ENCODE measurements around the gene FANCC.
A peak's percentile ranks its signal among the peaks of the same experiment; 100 is the strongest.

The FANCC gene

DNA sequence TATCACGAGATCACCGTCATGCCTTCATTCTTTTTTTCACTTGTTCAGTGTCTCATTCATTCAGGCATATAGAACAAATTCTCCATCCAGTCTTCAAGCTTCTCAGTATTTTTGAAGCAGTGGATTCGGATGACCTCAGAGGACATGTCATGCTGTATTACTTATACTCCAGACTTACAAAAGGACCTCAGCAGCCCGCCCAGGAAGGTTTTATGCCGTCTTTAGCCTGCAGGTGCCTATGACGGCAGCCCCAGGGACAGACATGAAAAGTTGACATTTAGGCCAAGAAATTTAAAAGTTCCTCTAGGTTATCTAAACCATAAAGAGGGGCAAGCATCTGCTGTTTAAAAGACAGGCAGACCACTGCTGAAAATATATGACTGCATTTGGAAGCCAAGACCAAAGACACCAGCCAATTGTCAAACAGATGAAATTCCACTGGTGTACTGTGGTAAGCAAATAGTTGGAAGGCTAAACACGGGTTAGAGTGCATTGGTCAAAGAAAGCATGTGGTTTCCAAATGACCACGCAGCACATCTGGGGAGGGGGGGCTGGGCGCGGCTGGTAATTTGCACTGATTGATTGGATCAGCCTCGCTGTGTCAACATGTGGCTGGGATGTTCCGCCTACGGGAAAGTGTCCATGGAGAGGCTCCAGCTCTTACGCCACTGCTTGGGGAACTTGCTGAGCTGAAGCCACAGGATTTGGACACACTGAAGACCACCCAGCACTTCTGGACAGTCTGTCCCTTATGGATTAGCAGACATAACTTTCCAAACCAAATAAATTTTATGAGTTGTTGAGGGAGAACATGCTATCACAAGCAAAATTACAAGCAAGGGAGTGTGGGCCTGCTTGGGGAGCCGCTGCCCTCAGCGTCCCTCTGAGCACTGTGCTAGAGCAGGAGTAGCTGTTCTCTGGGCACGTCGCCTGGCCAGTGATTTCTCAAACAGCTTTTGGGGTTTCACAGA, 173.6 kb downstream of the FANCC start:
- Histone ChIP-seq H3K9me3 (ENCODE audit: control insufficient read depth in 5 of 5, low read length in 5 of 5) (no peaks in the 10 kb centered on the region), H3K27ac (ENCODE audit: low read depth, low read length) (peak overlapping the region; percentile 77)

GRCh38 chr9:95142728-95143127, 174.8 kb downstream of the FANCC start:
- no peaks in the 10 kb centered on the region for H3K27me3 ChIP-seq (ENCODE audit: control insufficient read depth in 5 of 5, insufficient read depth in 4 of 5, low read length in 5 of 5)
- H3K9me3 ChIP-seq (ENCODE audit: control insufficient read depth in 5 of 5, low read length in 5 of 5) = no peaks in the 10 kb centered on the region
- H3K4me3 ChIP-seq (ENCODE audit: low read depth in 1 of 5, low read length in 5 of 5) = no peak overlapping the region
- H3K4me1 ChIP-seq (ENCODE audit: control insufficient read depth in 5 of 5, insufficient read depth in 5 of 5, low read length in 5 of 5) = peaks cover 0 to 21% (median 10%) of the 10 kb centered on the region in 5 donors
- H3K9ac ChIP-seq (ENCODE audit: low read length in 5 of 5) = no peak overlapping the region
- H3K27ac ChIP-seq (ENCODE audit: low read depth, low read length) = no peak overlapping the region
- H3K36me3 ChIP-seq (ENCODE audit: control insufficient read depth in 5 of 5, insufficient read depth in 5 of 5, low read length in 5 of 5) = peaks cover 0 to 3% (median 0%) of the 10 kb centered on the region in 5 donors

More for the DNA sequence above, 173.6 kb downstream of the FANCC start:
- Histone ChIP-seq H3K27me3 (ENCODE audit: control insufficient read depth in 5 of 5, insufficient read depth in 4 of 5, low read length in 5 of 5) (no peaks in the 10 kb centered on the region), H3K4me1 (ENCODE audit: control insufficient read depth in 5 of 5, insufficient read depth in 5 of 5, low read length in 5 of 5) (peaks cover 0 to 21% (median 10%) of the 10 kb centered on the region in 5 donors), H3K4me3 (ENCODE audit: low read depth in 1 of 5, low read length in 5 of 5) (peak overlapping the region in 3 of 5 donors; percentile 17 to 41 (median 29)), H3K36me3 (ENCODE audit: control insufficient read depth in 5 of 5, insufficient read depth in 5 of 5, low read length in 5 of 5) (no peaks in the 10 kb centered on the region), H3K9ac (ENCODE audit: low read length in 5 of 5) (peak overlapping the region in 3 of 5 donors; percentile 32 to 69 (median 52))

- H3K27ac ChIP-seq (ENCODE audit: low read depth, low read length) = no peak overlapping the region
- H3K4me1 ChIP-seq (ENCODE audit: control insufficient read depth in 5 of 5, insufficient read depth in 5 of 5, low read length in 5 of 5) = peaks cover 0 to 21% (median 10%) of the 10 kb centered on the region in 5 donors
- no peak overlapping the region for H3K9ac ChIP-seq (ENCODE audit: low read length in 5 of 5)
- H3K9me3 ChIP-seq (ENCODE audit: control insufficient read depth in 5 of 5, low read length in 5 of 5) = no peaks in the 10 kb centered on the region
- H3K27me3 ChIP-seq (ENCODE audit: control insufficient read depth in 5 of 5, insufficient read depth in 4 of 5, low read length in 5 of 5) = no peaks in the 10 kb centered on the region
- H3K36me3 ChIP-seq (ENCODE audit: control insufficient read depth in 5 of 5, insufficient read depth in 5 of 5, low read length in 5 of 5) = peaks cover 0 to 3% (median 0%) of the 10 kb centered on the region in 5 donors
- H3K4me3 ChIP-seq (ENCODE audit: low read depth in 1 of 5, low read length in 5 of 5) = no peak overlapping the region
Measured at GRCh38 chr9:95142315-95142714, 175.2 kb downstream of the FANCC start.

- Histone ChIP-seq H3K36me3 (ENCODE audit: control insufficient read depth in 5 of 5, insufficient read depth in 5 of 5, low read length in 5 of 5) (peaks cover 0 to 3% (median 0%) of the 10 kb centered on the region in 5 donors), H3K9me3 (ENCODE audit: control insufficient read depth in 5 of 5, low read length in 5 of 5) (no peaks in the 10 kb centered on the region), H3K27me3 (ENCODE audit: control insufficient read depth in 5 of 5, insufficient read depth in 4 of 5, low read length in 5 of 5) (no peaks in the 10 kb centered on the region), H3K9ac (ENCODE audit: low read length in 5 of 5) (no peak overlapping the region), H3K4me3 (ENCODE audit: low read depth in 1 of 5, low read length in 5 of 5) (no peak overlapping the region), H3K4me1 (ENCODE audit: control insufficient read depth in 5 of 5, insufficient read depth in 5 of 5, low read length in 5 of 5) (peaks cover 0 to 21% (median 10%) of the 10 kb centered on the region in 5 donors), H3K27ac (ENCODE audit: low read depth, low read length) (no peak overlapping the region)
Measured at GRCh38 chr9:95140821-95141220, 176.7 kb downstream of the FANCC start.

DNA sequence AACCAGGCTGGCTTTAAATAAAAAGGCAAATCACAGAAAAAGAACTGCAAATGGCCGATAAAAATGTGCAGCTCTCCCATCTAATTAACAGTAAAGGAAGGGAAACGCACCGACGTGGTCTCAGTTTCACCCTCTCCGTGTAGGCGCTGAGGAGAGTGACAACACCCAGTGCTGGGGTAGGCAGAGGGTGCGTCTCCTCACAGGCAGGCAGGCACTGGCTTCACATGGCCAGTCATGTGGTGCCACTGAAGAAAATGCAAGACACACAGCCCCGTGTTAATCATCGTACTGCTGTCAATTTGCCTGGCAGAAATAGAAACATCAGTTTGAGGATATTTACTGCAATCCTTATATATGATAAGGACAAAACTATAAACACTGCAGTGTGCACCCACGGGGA, 178.4 kb downstream of the FANCC start:
- H3K4me1 ChIP-seq (ENCODE audit: control insufficient read depth in 5 of 5, insufficient read depth in 5 of 5, low read length in 5 of 5) = peaks cover 0 to 18% (median 16%) of the 10 kb centered on the region in 5 donors
- H3K4me3 ChIP-seq (ENCODE audit: low read depth in 1 of 5, low read length in 5 of 5) = no peak overlapping the region
- H3K9me3 ChIP-seq (ENCODE audit: control insufficient read depth in 5 of 5, low read length in 5 of 5) = no peaks in the 10 kb centered on the region
- H3K27ac ChIP-seq (ENCODE audit: low read depth, low read length) = no peak overlapping the region
- H3K27me3 ChIP-seq (ENCODE audit: control insufficient read depth in 5 of 5, insufficient read depth in 4 of 5, low read length in 5 of 5) = no peaks in the 10 kb centered on the region
- H3K36me3 ChIP-seq (ENCODE audit: control insufficient read depth in 5 of 5, insufficient read depth in 5 of 5, low read length in 5 of 5) = peaks cover 0 to 6% (median 0%) of the 10 kb centered on the region in 5 donors
- no peak overlapping the region for H3K9ac ChIP-seq (ENCODE audit: low read length in 5 of 5)

DNA sequence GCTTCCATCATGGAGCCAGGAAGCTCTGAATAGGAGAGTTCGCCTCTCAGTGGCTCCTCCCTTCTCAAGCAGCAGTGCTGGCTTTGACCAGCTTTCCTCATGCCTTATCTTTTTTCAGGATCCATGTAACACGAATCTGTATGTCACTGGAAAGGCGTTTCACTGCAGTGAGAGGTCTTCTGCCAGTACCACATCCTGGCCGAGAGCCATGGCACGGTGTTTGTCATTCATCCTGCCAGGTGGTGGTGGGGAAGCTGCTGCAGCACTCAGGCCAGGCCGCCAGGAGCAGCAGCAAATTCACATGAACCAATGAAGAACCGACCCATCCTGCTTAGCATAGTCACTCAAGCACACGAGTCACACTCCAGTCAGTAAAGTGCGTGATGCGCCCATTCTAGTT, 179.0 kb downstream of the FANCC start:
- peaks cover 0 to 8% (median 0%) of the 10 kb centered on the region in 5 donors for H3K36me3 ChIP-seq (ENCODE audit: control insufficient read depth in 5 of 5, insufficient read depth in 5 of 5, low read length in 5 of 5)
- peaks cover 0 to 17% (median 13%) of the 10 kb centered on the region in 5 donors for H3K4me1 ChIP-seq (ENCODE audit: control insufficient read depth in 5 of 5, insufficient read depth in 5 of 5, low read length in 5 of 5)
- no peak overlapping the region for H3K27ac ChIP-seq (ENCODE audit: low read depth, low read length)
- H3K9ac ChIP-seq (ENCODE audit: low read length in 5 of 5) = peak overlapping the region in 1 of 5 donors; percentile 18
- no peaks in the 10 kb centered on the region for H3K9me3 ChIP-seq (ENCODE audit: control insufficient read depth in 5 of 5, low read length in 5 of 5)
- H3K4me3 ChIP-seq (ENCODE audit: low read depth in 1 of 5, low read length in 5 of 5) = no peak overlapping the region
- no peaks in the 10 kb centered on the region for H3K27me3 ChIP-seq (ENCODE audit: control insufficient read depth in 5 of 5, insufficient read depth in 4 of 5, low read length in 5 of 5)

DNA sequence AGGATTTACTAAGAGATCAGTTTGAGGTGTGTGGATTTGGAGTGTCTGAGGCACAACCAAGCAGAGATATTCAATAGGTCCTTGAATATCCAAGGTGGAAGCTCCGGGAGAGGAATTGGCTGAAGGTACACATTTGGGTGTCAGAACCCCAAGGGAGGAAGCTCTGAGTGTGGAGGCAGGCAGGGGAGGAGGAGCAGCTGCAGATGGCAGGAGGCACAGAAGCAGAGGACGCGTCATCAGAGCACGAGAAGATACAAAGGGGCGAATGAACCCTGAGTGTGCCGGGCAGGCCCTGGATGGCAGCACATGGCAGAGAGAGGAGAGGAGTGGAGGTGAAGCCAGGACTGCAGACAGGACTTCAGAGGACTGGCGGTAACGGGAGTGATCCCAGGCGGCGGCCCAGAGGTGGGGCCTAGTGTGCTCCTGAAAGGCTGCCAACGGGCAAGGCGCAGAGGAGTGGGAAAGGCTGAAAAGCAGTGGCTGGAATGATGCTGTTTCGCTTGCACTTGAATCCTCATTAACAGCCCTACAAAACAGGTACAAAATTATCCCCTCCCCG, 179.8 kb downstream of the FANCC start:
- no peak overlapping the region for H3K4me3 ChIP-seq (ENCODE audit: low read depth in 1 of 5, low read length in 5 of 5)
- H3K4me1 ChIP-seq (ENCODE audit: control insufficient read depth in 5 of 5, insufficient read depth in 5 of 5, low read length in 5 of 5) = peaks cover 0 to 9% (median 7%) of the 10 kb centered on the region in 5 donors
- H3K36me3 ChIP-seq (ENCODE audit: control insufficient read depth in 5 of 5, insufficient read depth in 5 of 5, low read length in 5 of 5) = peaks cover 0 to 11% (median 0%) of the 10 kb centered on the region in 5 donors
- no peaks in the 10 kb centered on the region for H3K9me3 ChIP-seq (ENCODE audit: control insufficient read depth in 5 of 5, low read length in 5 of 5)
- H3K27ac ChIP-seq (ENCODE audit: low read depth, low read length) = no peak overlapping the region
- no peaks in the 10 kb centered on the region for H3K27me3 ChIP-seq (ENCODE audit: control insufficient read depth in 5 of 5, insufficient read depth in 4 of 5, low read length in 5 of 5)
- no peak overlapping the region for H3K9ac ChIP-seq (ENCODE audit: low read length in 5 of 5)

DNA sequence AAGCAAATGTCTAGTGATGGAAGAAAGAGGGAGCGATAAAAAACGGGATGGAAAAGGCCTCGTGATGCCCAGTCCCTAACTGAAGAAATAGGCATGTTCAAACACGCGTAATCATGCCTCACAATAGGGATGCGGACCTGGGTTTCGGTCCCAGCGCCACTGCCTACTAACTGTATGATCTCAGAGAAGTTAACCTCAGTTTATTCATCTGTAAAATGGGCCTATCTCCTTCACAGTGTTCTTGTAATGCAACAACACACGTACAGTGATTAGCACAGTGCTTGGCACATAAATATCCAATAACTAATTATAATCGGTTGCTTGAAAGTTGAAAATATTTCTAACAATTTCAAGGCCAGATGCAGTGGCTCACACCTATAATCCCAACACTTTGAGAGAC, 181.8 kb downstream of the FANCC start:
- no peaks in the 10 kb centered on the region for H3K27me3 ChIP-seq (ENCODE audit: control insufficient read depth in 5 of 5, insufficient read depth in 4 of 5, low read length in 5 of 5)
- H3K9me3 ChIP-seq (ENCODE audit: control insufficient read depth in 5 of 5, low read length in 5 of 5) = no peaks in the 10 kb centered on the region
- H3K9ac ChIP-seq (ENCODE audit: low read length in 5 of 5) = no peak overlapping the region
- H3K36me3 ChIP-seq (ENCODE audit: control insufficient read depth in 5 of 5, insufficient read depth in 5 of 5, low read length in 5 of 5) = peaks cover 0 to 11% (median 0%) of the 10 kb centered on the region in 5 donors
- H3K4me1 ChIP-seq (ENCODE audit: control insufficient read depth in 5 of 5, insufficient read depth in 5 of 5, low read length in 5 of 5) = peaks cover 0 to 10% (median 9%) of the 10 kb centered on the region in 5 donors
- no peak overlapping the region for H3K27ac ChIP-seq (ENCODE audit: low read depth, low read length)
- no peak overlapping the region for H3K4me3 ChIP-seq (ENCODE audit: low read depth in 1 of 5, low read length in 5 of 5)

DNA sequence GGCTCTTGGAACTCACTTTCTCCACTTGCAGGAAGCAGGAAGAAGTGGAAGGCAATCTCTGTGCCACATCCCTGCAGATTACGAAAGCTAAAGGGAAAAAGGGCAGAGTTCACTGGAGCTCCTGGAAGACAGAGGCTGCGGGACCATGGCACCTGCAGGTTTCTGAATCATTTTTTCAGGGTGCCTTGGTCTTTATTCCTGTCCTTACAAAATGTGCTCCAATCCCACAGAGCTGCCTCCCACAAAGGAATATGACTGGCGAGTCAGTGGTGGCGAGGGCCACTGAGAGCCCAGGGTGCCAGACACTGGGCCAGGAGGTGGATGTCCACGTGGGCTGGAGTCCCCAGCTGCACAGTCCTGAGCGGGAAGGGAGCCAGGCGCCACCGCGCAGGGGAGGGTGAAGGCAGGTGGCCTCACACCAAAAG, 183.0 kb downstream of the FANCC start:
- Histone ChIP-seq H3K36me3 (ENCODE audit: control insufficient read depth in 5 of 5, insufficient read depth in 5 of 5, low read length in 5 of 5) (peaks cover 0 to 13% (median 0%) of the 10 kb centered on the region in 5 donors), H3K4me3 (ENCODE audit: low read depth in 1 of 5, low read length in 5 of 5) (no peak overlapping the region), H3K9me3 (ENCODE audit: control insufficient read depth in 5 of 5, low read length in 5 of 5) (no peaks in the 10 kb centered on the region), H3K27ac (ENCODE audit: low read depth, low read length) (no peak overlapping the region), H3K9ac (ENCODE audit: low read length in 5 of 5) (no peak overlapping the region), H3K27me3 (ENCODE audit: control insufficient read depth in 5 of 5, insufficient read depth in 4 of 5, low read length in 5 of 5) (no peaks in the 10 kb centered on the region), H3K4me1 (ENCODE audit: control insufficient read depth in 5 of 5, insufficient read depth in 5 of 5, low read length in 5 of 5) (peaks cover 0 to 10% (median 9%) of the 10 kb centered on the region in 5 donors)

DNA sequence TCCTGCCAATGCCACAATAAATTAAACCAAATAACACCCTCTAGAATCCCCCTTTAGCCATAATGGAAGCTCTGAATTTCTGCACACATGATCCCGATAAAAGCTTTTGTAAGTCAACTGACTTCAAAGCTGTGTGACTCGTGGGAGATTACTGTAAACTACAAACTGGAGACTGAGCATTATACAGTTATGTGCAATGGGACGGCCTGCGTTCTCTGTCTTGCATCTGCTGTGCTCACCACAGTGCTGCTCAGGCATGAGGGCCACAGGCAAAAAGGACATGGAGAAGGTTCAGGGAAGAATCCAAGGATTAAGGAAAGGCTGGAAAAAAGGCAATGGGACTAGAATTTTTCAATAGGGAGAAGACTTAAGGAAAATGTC, 184.2 kb downstream of the FANCC start:
- no peak overlapping the region for H3K27ac ChIP-seq (ENCODE audit: low read depth, low read length)
- peaks cover 0 to 10% (median 9%) of the 10 kb centered on the region in 5 donors for H3K4me1 ChIP-seq (ENCODE audit: control insufficient read depth in 5 of 5, insufficient read depth in 5 of 5, low read length in 5 of 5)
- peaks cover 0 to 10% (median 0%) of the 10 kb centered on the region in 5 donors for H3K36me3 ChIP-seq (ENCODE audit: control insufficient read depth in 5 of 5, insufficient read depth in 5 of 5, low read length in 5 of 5)
- no peaks in the 10 kb centered on the region for H3K27me3 ChIP-seq (ENCODE audit: control insufficient read depth in 5 of 5, insufficient read depth in 4 of 5, low read length in 5 of 5)
- H3K9me3 ChIP-seq (ENCODE audit: control insufficient read depth in 5 of 5, low read length in 5 of 5) = no peaks in the 10 kb centered on the region
- H3K4me3 ChIP-seq (ENCODE audit: low read depth in 1 of 5, low read length in 5 of 5) = no peak overlapping the region
- no peak overlapping the region for H3K9ac ChIP-seq (ENCODE audit: low read length in 5 of 5)
